ENCODE data around the gene DCAF4L1.

Gene DCAF4L1

DNA sequence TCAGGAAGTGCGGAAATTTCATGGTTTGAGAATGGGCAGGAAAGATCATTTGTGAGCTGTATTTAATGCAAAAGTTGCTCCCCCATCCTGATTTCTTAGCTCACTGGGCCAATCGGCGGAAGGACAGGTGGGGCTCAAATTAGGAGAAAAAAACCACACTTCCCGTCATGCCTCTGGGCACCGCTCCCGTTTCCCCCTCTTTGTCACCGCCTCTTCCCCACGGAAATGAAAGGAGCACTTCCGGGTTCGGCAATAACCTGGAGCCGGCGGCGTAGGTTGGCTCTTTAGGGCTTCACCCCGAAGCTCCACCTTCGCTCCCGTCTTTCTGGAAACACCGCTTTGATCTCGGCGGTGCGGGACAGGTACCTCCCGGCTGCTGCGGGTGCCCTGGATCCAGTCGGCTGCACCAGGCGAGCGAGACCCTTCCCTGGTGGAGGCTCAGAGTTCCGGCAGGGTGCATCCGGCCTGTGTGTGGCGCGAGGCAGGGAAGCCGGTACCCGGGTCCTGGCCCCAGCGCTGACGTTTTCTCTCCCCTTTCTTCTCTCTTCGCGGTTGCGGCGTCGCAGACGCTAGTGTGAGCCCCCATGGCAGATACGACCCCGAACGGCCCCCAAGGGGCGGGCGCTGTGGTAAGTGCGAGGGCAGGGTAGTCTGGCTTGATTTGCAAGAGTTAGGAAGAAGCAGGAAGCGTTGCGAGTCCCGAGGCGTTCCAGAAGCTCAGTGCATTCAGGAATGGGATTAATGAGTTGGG, 46.5 kb upstream of the DCAF4L1 start, which contains the start of gene TMEM33:
Gene TMEM33 (plus strand): TSS at position 529 of the 751 bp plus-strand sequence. CDS start 56 bp downstream, at position 585.
- no CpG with 5 or more reads among the region's 49 CpGs for WGBS, 2 donors (ENCODE audit: extremely low coverage in 2 of 2, insufficient read length in 2 of 2, insufficient replicate concordance in 1 of 2)
- peaks cover 5 to 39% of the 10 kb centered on the region in 2 donors for H3K36me3 ChIP-seq (replicated peaks in 1 of 2; ENCODE audit: control insufficient read depth in 2 of 2, insufficient read depth in 2 of 2, low read length in 2 of 2)
- H2BK15ac ChIP-seq (ENCODE audit: low read length), result no peak within 1 kb of the TSS
- H3K27me3 ChIP-seq (ENCODE audit: control insufficient read depth in 3 of 3, insufficient read depth in 3 of 3, low read depth in 1 of 3, low read length in 3 of 3), result no peaks in the 10 kb centered on the region
- peaks cover 8% of the 10 kb centered on the region for H3K79me1 ChIP-seq (ENCODE audit: low read depth, low read length)
- H2AK5ac ChIP-seq (ENCODE audit: low read depth, low read length), result peak within 1 kb of the TSS; percentile 44
- peaks cover 3 to 7% of the 10 kb centered on the region in 2 donors for H3K4me1 ChIP-seq (ENCODE audit: control insufficient read depth in 2 of 2, insufficient read depth in 1 of 2, low read depth in 1 of 2, low read length in 2 of 2)
- no peak within 1 kb of the TSS for H2BK120ac ChIP-seq (ENCODE audit: low read depth, low read length)
- H3K9ac ChIP-seq (ENCODE audit: low read depth, low read length, poor library complexity), result peak within 1 kb of the TSS; percentile 90
- H3K23ac ChIP-seq (ENCODE audit: low read depth, low read length, poor library complexity), result no peak within 1 kb of the TSS
- no peak within 1 kb of the TSS for H4K91ac ChIP-seq (ENCODE audit: low read depth, low read length, poor library complexity)
- H3K14ac ChIP-seq (ENCODE audit: low read length), result no peak within 1 kb of the TSS
- H2AFZ ChIP-seq (ENCODE audit: low read length), result peak within 1 kb of the TSS; percentile 93
- no peak within 1 kb of the TSS for H2BK12ac ChIP-seq (ENCODE audit: low read length)
- peak within 1 kb of the TSS; percentile 47 for H2BK5ac ChIP-seq (ENCODE audit: low read length)
- H3K27ac ChIP-seq (replicated peaks; ENCODE audit: low read length), result peak within 1 kb of the TSS; percentile 64
- H3K4ac ChIP-seq (ENCODE audit: low read length), result no peak within 1 kb of the TSS
- peak within 1 kb of the TSS; percentile 72 to 95 for H3K4me3 ChIP-seq (ENCODE audit: low read length in 2 of 2)
- peak within 1 kb of the TSS; percentile 94 for H3K18ac ChIP-seq (ENCODE audit: low read length)
- DNase-seq (ENCODE audit: low spot score), result peak; percentile 56
- H4K8ac ChIP-seq (ENCODE audit: low read depth, low read length), result no peak within 1 kb of the TSS
- no peaks in the 10 kb centered on the region for H3K9me3 ChIP-seq (replicated peaks in 1 of 2; ENCODE audit: control insufficient read depth in 2 of 2, insufficient read depth in 1 of 2, low read depth in 1 of 2, low read length in 2 of 2)
- H3K4me2 ChIP-seq (ENCODE audit: insufficient read depth, low read length, poor library complexity, severe bottlenecking), result peak within 1 kb of the TSS; percentile 63

DNA sequence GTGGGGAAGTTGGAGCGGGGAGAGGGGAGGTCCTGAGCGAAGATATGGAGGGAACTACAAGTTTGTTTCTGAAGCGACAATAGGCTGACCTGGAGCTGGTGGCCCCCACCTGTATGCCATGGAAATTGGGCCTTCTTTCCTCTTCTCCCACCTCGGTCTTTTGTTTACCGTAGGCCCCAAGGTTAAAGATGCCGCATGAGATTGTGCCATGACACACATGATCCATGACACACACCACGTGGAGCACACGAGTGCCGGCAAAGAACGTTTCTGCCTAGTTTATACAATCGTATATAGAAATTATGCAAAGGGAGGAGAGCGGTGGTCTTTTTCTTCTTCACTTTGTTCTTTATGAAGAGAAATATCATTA, 45.9 kb upstream of the DCAF4L1 start:
- WGBS, 2 donors (ENCODE audit: extremely low coverage in 2 of 2, insufficient read length in 2 of 2, insufficient replicate concordance in 1 of 2), result no CpG with 5 or more reads among the region's 12 CpGs
- Histone ChIP-seq H4K8ac (ENCODE audit: low read depth, low read length) (no peak overlapping the region), H3K4ac (ENCODE audit: low read length) (no peak overlapping the region), H2BK5ac (ENCODE audit: low read length) (no peak overlapping the region), H2BK15ac (ENCODE audit: low read length) (no peak overlapping the region), H3K4me1 (ENCODE audit: control insufficient read depth in 2 of 2, insufficient read depth in 1 of 2, low read depth in 1 of 2, low read length in 2 of 2) (peaks cover 3 to 5% of the 10 kb centered on the region in 2 donors), H3K9ac (ENCODE audit: low read depth, low read length, poor library complexity) (peak overlapping the region; percentile 90), H3K36me3 (replicated peaks in 1 of 2; ENCODE audit: control insufficient read depth in 2 of 2, insufficient read depth in 2 of 2, low read length in 2 of 2) (peaks cover 5 to 44% of the 10 kb centered on the region in 2 donors), H2AK5ac (ENCODE audit: low read depth, low read length) (peak overlapping the region; percentile 32), H3K18ac (ENCODE audit: low read length) (no peak overlapping the region), H3K23ac (ENCODE audit: low read depth, low read length, poor library complexity) (no peak overlapping the region), H3K79me1 (ENCODE audit: low read depth, low read length) (peaks cover 8% of the 10 kb centered on the region), H4K91ac (ENCODE audit: low read depth, low read length, poor library complexity) (no peak overlapping the region), H3K14ac (ENCODE audit: low read length) (no peak overlapping the region), H3K27me3 (ENCODE audit: control insufficient read depth in 3 of 3, insufficient read depth in 3 of 3, low read depth in 1 of 3, low read length in 3 of 3) (no peaks in the 10 kb centered on the region), H2BK120ac (ENCODE audit: low read depth, low read length) (no peak overlapping the region), H2AFZ (ENCODE audit: low read length) (peak overlapping the region; percentile 93), H2BK12ac (ENCODE audit: low read length) (no peak overlapping the region), H3K4me3 (ENCODE audit: low read length in 2 of 2) (peak overlapping the region; percentile 72 to 95), H3K27ac (replicated peaks; ENCODE audit: low read length) (no peak overlapping the region), H3K9me3 (replicated peaks in 1 of 2; ENCODE audit: control insufficient read depth in 2 of 2, insufficient read depth in 1 of 2, low read depth in 1 of 2, low read length in 2 of 2) (no peaks in the 10 kb centered on the region), H3K4me2 (ENCODE audit: insufficient read depth, low read length, poor library complexity, severe bottlenecking) (peak overlapping the region; percentile 63)
- no peak for DNase-seq (ENCODE audit: low spot score)

DNA sequence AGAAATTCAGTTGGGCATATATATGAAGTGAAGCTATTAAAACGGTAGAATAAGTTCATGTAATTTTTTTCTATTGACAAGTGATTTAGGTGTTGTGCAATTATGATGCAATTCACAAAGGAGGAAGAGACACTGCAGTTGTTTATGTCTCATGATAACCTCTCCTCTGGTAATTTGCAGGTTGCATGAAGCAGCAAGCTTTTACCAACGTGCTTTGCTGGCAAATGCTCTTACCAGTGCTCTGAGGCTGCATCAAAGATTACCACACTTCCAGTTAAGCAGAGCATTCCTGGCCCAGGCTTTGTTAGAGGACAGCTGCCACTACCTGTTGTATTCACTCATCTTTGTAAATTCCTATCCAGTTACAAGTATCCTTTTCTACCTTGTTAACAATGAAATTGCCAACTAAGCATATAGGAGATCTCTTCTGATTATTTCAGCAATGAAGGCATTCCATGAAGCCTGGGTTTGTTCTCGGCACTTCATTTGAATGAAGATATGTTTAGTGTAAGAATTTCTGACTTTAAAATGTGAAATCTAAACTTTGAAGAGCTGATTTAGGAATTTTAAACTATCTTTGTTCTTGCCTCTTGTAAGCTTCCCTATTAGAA, 42.4 kb upstream of the DCAF4L1 start:
- Histone ChIP-seq H4K8ac (ENCODE audit: low read depth, low read length) (no peak overlapping the region), H2AK5ac (ENCODE audit: low read depth, low read length) (no peak overlapping the region), H3K36me3 (replicated peaks in 1 of 2; ENCODE audit: control insufficient read depth in 2 of 2, insufficient read depth in 2 of 2, low read length in 2 of 2) (peaks cover 5 to 74% of the 10 kb centered on the region in 2 donors), H2BK12ac (ENCODE audit: low read length) (no peak overlapping the region), H2AFZ (ENCODE audit: low read length) (no peak overlapping the region), H2BK120ac (ENCODE audit: low read depth, low read length) (no peak overlapping the region), H3K4me2 (ENCODE audit: insufficient read depth, low read length, poor library complexity, severe bottlenecking) (no peak overlapping the region), H3K23ac (ENCODE audit: low read depth, low read length, poor library complexity) (no peak overlapping the region), H3K4me1 (ENCODE audit: control insufficient read depth in 2 of 2, insufficient read depth in 1 of 2, low read depth in 1 of 2, low read length in 2 of 2) (peaks cover 3 to 5% of the 10 kb centered on the region in 2 donors), H3K9ac (ENCODE audit: low read depth, low read length, poor library complexity) (no peak overlapping the region), H4K91ac (ENCODE audit: low read depth, low read length, poor library complexity) (no peak overlapping the region), H3K27me3 (ENCODE audit: control insufficient read depth in 3 of 3, insufficient read depth in 3 of 3, low read depth in 1 of 3, low read length in 3 of 3) (no peaks in the 10 kb centered on the region), H3K4me3 (ENCODE audit: low read length in 2 of 2) (no peak overlapping the region), H3K14ac (ENCODE audit: low read length) (no peak overlapping the region), H3K27ac (replicated peaks; ENCODE audit: low read length) (no peak overlapping the region), H3K18ac (ENCODE audit: low read length) (no peak overlapping the region), H2BK5ac (ENCODE audit: low read length) (no peak overlapping the region), H3K4ac (ENCODE audit: low read length) (no peak overlapping the region), H3K79me1 (ENCODE audit: low read depth, low read length) (peaks cover 8% of the 10 kb centered on the region), H2BK15ac (ENCODE audit: low read length) (no peak overlapping the region), H3K9me3 (replicated peaks in 1 of 2; ENCODE audit: control insufficient read depth in 2 of 2, insufficient read depth in 1 of 2, low read depth in 1 of 2, low read length in 2 of 2) (no peaks in the 10 kb centered on the region)
- WGBS, 2 donors (ENCODE audit: extremely low coverage in 2 of 2, insufficient read length in 2 of 2, insufficient replicate concordance in 1 of 2), result no CpG with 5 or more reads among the region's 3 CpGs
- no peak for DNase-seq (ENCODE audit: low spot score)

DNA sequence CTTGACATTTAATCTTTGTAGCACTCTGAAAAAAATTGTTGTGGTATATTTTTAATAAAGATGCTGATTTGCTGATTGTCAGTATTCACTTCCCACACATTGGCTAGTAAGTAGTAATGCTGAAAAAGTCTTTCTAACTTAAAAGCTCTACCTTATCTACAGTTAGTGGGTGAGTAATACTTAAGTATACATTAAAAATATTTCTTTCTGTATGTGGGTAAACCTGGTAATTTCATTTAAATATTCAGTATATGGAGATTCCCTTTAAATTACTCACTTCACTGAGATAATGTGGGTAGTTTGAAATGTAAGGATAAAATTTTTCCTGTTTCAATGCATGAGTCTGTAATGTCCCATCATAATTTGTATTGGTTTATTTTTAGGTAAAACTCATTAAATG, 40.7 kb upstream of the DCAF4L1 start:
- H2BK120ac ChIP-seq (ENCODE audit: low read depth, low read length), result no peak overlapping the region
- no peak overlapping the region for H4K8ac ChIP-seq (ENCODE audit: low read depth, low read length)
- H3K79me1 ChIP-seq (ENCODE audit: low read depth, low read length), result peaks cover 2% of the 10 kb centered on the region
- DNase-seq (ENCODE audit: low spot score), result no peak
- no peak overlapping the region for H3K4me3 ChIP-seq (ENCODE audit: low read length in 2 of 2)
- no peaks in the 10 kb centered on the region for H3K9me3 ChIP-seq (replicated peaks in 1 of 2; ENCODE audit: control insufficient read depth in 2 of 2, insufficient read depth in 1 of 2, low read depth in 1 of 2, low read length in 2 of 2)
- H3K36me3 ChIP-seq (replicated peaks in 1 of 2; ENCODE audit: control insufficient read depth in 2 of 2, insufficient read depth in 2 of 2, low read length in 2 of 2), result peaks cover 5 to 91% of the 10 kb centered on the region in 2 donors
- no peaks in the 10 kb centered on the region for H3K27me3 ChIP-seq (ENCODE audit: control insufficient read depth in 3 of 3, insufficient read depth in 3 of 3, low read depth in 1 of 3, low read length in 3 of 3)
- H2AFZ ChIP-seq (ENCODE audit: low read length), result no peak overlapping the region
- no peak overlapping the region for H3K27ac ChIP-seq (replicated peaks; ENCODE audit: low read length)
- H2BK15ac ChIP-seq (ENCODE audit: low read length), result no peak overlapping the region
- no peak overlapping the region for H3K4me2 ChIP-seq (ENCODE audit: insufficient read depth, low read length, poor library complexity, severe bottlenecking)
- H3K14ac ChIP-seq (ENCODE audit: low read length), result no peak overlapping the region
- H2AK5ac ChIP-seq (ENCODE audit: low read depth, low read length), result no peak overlapping the region
- peaks cover 3 to 5% of the 10 kb centered on the region in 2 donors for H3K4me1 ChIP-seq (ENCODE audit: control insufficient read depth in 2 of 2, insufficient read depth in 1 of 2, low read depth in 1 of 2, low read length in 2 of 2)
- H2BK12ac ChIP-seq (ENCODE audit: low read length), result no peak overlapping the region
- H4K91ac ChIP-seq (ENCODE audit: low read depth, low read length, poor library complexity), result no peak overlapping the region
- H3K23ac ChIP-seq (ENCODE audit: low read depth, low read length, poor library complexity), result no peak overlapping the region
- no peak overlapping the region for H3K4ac ChIP-seq (ENCODE audit: low read length)
- no peak overlapping the region for H2BK5ac ChIP-seq (ENCODE audit: low read length)
- H3K18ac ChIP-seq (ENCODE audit: low read length), result no peak overlapping the region
- no peak overlapping the region for H3K9ac ChIP-seq (ENCODE audit: low read depth, low read length, poor library complexity)
